ENCODE measurements around the gene GDI2. TPM values are rescaled to one million over a fixed set of nuclear protein-coding genes. Genes with fewer than 3 reads are reported as not detected.

GDI2 gene
- total RNA-seq, 4 donors from 2014 or later: 228 to 348 (median 312) TPM

DNA sequence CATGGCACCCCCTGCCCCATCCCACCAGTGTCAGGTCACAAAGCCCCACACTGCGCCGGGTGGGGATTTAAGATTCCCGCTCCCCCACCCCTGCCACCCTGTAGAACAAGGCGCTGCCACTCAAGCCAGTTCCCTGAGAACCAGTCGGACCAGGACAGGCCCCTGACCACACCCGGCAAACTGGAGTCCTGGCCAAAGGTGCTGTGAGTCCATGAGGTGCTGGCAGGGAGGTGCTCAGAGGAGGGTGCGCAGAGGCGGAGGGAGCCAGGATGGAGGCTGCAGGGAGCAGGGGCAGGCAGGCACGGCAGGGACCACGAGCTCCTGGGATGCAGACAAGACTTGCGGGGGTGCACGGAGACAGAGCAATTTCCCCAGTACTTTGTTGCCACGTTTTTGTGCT lies 19.7 kb upstream of the GDI2 start:
- TF ChIP-seq, protein P1, sequence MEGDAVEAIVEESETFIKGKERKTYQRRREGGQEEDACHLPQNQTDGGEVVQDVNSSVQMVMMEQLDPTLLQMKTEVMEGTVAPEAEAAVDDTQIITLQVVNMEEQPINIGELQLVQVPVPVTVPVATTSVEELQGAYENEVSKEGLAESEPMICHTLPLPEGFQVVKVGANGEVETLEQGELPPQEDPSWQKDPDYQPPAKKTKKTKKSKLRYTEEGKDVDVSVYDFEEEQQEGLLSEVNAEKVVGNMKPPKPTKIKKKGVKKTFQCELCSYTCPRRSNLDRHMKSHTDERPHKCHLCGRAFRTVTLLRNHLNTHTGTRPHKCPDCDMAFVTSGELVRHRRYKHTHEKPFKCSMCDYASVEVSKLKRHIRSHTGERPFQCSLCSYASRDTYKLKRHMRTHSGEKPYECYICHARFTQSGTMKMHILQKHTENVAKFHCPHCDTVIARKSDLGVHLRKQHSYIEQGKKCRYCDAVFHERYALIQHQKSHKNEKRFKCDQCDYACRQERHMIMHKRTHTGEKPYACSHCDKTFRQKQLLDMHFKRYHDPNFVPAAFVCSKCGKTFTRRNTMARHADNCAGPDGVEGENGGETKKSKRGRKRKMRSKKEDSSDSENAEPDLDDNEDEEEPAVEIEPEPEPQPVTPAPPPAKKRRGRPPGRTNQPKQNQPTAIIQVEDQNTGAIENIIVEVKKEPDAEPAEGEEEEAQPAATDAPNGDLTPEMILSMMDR (IDR thresholded peaks at IDR 0.05; ENCODE audit: low read depth): no peak

DNA sequence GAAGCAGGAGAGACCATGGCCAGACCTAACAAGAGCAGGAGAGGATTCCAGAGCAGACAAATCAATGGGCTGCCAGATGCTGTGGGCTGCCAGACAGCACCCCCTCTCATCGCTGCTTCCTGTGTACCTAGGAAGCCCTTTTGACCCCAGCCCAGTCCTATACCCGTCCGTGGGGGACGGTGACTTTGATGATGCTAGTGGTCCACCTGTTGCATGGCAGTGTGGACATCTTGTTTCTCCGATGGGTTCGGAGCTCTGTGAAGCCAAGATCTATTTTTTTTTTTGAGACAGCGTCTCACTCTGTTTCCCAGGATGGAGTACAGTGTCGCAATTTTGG lies 18.2 kb upstream of the GDI2 start:
- TF ChIP-seq, protein P1 (IDR thresholded peaks at IDR 0.05; ENCODE audit: low read depth): no peak

DNA sequence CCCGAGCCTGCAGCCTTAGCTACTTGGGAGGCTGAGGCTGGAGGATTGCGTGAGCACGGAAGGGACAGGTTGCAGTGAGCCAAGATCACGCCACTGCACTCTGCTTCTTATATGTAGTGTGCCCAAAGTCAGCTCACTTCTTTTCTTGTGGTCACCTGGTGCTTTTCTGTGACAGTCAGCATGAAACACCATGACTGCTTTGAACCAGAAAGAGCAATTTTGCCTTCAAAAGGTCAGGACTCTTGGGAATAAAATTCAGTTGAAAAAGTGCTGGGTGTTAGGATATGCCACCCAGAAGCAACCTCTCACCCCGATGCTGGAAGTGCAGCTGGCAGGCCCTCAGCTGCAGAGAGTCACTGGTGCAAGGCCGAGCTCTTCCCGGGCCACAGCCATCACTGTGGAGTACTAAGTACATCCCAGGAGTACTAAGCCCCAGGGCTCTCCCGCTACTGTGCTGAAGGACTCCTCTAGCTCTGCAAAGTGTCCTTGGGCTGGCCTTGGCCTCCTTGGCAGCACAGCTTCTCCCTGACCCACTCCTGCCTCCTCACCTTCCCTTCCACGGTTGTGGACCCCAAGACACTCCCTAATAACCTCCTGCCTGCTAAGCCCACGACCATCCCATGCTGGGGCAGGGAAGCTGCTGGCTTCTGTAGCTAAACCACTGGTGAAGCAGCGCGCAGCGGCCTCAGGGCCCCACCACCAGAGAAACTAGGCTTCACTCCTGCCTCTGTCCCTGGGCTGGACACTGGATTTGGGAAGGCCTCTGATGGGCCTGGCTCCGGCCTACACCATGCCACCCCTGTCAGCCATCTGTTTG lies 17.6 kb upstream of the GDI2 start:
- TF ChIP-seq, protein P1 (IDR thresholded peaks at IDR 0.05; ENCODE audit: low read depth): no peak

DNA sequence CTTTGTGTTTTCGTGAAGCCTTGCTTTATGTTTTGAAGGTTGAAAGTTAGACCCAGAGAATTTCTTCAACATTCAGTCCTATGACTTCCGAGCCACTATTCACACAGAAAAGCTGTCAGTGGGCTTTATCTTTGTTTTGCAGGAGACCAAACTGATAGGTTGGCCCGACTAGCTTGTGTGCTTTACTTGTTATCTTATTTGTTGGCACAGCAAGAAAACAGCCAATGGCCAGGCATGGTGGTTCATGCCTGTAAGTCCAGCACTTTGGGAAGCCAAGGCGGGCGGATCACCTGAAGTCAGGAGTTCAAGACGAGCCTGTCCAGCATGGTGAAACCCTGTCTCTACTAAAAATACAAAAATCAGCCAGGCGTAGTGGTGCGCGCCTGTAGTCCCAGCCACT lies 16.0 kb upstream of the GDI2 start:
- TF ChIP-seq, protein P1 (IDR thresholded peaks at IDR 0.05; ENCODE audit: low read depth): no peak

DNA sequence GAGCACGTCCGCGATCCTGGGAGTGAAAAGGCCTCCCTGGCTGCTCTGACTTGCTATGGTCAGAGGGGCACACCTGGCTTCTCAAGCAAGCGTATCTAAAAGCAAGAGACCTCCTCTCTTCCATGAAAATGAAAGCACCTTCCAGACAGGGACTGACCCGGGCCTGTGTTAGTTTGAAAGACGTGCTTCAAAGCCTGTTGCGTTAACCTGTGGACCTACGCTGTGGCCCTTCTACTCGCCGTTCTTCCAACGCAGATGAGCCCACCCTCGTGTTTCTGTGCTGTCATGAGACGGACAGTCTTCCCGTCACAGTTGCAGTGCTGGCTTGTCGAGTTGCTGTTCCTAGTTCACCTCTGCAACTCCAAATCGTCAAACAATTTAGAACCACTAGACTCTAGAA lies 15.5 kb upstream of the GDI2 start:
- TF ChIP-seq, protein P1 (IDR thresholded peaks at IDR 0.05; ENCODE audit: low read depth): no peak

DNA sequence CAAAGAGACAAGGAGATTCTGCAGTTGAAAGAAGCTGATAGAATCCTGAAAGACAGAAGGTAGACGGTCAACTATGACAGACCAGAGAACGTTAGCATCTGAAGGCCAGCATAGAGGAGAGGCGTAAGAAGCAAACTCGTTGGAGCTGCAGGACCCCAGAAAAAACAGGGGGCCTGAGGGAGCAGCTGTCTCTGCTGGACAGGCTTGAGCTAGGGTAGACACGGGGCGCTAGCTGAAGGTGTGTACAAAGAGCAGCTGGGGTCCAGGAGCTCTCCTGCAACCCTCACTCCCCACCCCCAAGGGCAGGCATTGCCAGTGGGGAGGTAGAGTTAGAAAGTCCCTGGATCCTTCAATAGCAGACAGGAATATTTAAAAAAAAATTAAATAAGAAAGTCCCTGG lies 14.6 kb upstream of the GDI2 start:
- TF ChIP-seq, protein P1 (IDR thresholded peaks at IDR 0.05; ENCODE audit: low read depth): no peak

DNA sequence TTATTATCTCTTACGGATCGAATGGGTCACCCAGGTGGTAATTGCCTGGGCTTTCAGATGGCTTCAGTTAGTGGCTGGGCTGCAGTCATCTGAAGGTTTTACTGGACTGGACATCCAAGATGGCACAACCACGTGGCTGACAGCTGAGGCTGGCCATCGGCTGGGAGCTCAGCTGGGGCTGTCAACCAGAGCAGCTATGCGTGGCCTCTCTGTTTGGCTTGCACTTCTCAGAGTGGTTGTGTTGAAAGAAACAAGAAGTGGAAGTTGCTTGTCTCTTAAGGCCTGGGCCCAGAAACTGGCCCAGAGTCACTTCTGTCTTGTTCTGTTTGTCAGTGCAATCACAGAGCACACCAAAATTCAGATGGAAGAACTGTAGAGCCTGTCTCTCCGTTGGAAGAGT lies 5.7 kb upstream of the GDI2 start:
- TF ChIP-seq, protein P1 (IDR thresholded peaks at IDR 0.05; ENCODE audit: low read depth): no peak

All from subcutaneous adipose tissue (tissue), 4 donors.